Inflammatory macrophage treated with lipopolysaccharide for 1 hour (primary cell): Measurements from ENCODE around the gene TOMM34.

Experiments
- DNase-seq, 2 donors: peaks; one replicate each; pipeline ENCODE4 v3.0.0-alpha.2; 2020 to 2022

TOMM34 gene

DNA sequence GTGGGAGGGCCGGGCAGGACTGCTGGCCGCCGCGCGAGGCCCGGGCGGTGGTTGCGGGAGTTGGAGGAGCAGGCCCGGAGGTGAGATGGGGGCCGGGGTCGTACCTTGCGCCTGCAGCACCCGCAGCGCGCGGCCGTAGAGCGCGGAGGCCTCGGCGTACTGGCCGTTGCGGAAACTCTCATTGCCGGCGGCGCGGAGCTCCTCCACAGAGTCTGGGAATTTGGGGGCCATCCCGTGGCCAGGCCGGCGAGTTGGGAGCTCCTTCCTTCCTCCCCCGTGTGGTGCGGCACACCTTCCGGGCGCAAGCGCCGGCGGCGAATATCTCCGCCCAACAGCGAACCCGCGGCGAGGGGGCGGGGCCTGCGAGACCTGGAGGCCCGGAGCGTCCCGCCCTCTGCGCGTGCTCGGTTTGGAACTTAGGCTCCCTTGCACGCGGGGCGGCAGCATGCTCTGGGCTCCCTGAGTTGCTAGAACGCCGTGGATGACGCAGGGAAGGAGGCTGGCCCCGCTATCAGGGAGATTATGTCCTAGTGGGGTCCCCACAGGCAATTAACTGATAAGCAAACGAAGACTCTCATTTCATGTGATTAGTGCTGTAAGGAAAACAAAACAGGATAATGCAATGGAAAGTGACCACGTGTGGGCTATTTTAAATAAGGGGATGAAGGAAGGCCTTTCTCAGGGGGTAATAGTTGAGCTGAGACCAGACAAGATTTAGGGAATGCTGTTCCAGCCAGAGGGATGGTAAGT, at the start of gene TOMM34:
Gene TOMM34, minus strand, starts transcription at position 295 of the 750 bp plus-strand sequence. Its CDS starts 64 bp downstream, at position 231.
- DNase-seq: peak; percentile 88

GRCh38 chr20:45008521-45009049, 48.4 kb upstream of the TOMM34 start:
- DNase-seq: no peak

DNA sequence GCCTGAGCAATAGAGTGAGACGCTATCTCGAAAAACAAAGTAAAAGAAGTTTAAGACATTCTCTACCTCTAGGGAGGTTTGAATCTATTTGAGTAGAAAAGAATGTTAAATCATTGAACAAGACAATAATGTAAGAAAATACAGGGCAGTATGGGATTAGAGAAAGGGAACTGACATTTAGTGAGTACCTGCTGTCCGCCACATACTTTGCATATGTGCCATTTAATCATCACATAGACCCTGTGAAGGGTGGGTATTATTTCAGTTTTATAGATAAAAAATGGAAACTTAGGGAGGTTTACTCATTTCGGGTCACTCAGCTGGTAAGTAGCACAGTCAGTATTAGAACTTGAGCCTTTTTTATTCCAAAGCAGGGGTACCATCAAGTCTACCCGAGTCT, 37.5 kb upstream of the TOMM34 start:
- no peak for DNase-seq

- no peak for DNase-seq
Observed at GRCh38 chr20:44997171-44997570, 37.0 kb upstream of the TOMM34 start.

DNA sequence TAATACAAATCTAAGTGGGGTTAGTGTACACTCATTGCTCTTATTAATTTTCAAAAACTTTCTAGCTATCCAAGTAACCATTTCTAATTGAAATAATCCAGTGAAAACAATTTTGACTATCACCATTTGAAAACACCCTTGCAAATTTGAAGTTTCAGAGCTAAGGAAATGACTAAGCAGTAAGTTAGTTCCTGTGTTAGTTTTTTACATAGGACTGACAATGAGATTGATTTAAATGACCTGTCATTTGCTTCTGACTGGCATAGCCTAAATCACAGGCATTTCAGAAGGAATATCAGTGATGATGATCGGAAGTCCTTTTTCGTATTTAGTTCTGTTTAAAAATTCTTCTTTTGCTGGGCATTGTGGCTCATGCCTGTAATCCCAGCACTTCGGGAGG, 33.1 kb upstream of the TOMM34 start:
- peak; percentile 34 to 41 for DNase-seq

DNA sequence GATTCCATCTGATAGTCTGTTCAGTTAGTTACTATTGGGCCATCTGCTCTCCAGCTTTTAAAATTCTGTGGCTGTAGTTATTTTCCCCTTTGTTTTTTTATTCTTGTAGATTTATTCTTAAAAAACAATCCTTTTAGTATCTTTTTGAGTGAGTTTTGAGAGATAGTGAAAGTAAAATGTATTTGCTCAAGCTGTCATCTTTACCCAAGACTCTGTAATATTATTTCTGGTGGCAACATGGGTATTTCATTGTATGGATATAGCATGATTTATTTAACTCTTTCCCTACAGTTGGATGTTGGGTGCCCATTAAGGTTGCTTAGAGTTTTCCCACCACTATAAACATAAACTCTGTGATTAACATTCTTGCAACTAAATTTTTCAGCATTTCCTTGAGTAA, 30.8 kb upstream of the TOMM34 start:
- DNase-seq: no peak

GRCh38 chr20:44990425-44990824, 30.2 kb upstream of the TOMM34 start:
- DNase-seq: peak; percentile 36 to 42

DNA sequence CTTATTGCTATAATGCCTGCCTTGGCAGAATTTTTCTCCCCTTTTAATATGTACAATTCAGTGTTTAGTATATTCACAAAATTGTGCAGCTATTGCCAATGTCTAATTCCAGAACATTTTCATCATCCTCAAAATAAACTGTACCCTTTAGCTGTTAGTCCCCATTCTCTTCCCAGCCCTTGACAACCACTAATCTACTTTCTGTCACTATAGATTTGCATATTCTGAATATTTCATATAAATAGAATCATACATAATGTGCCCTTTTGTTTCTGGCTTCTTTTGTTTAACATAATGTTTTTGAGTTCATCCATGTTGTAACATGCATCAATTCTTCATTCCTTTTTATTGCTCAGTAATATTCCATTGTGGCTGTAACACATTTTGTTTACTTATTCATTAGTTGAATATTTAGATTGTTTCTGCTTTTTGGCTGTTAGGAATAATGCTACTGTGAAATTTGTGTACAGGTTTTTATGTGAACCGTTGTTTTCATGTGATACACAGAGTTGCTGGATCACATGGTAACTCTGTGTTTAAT, 28.5 kb upstream of the TOMM34 start:
- DNase-seq: no peak

DNA sequence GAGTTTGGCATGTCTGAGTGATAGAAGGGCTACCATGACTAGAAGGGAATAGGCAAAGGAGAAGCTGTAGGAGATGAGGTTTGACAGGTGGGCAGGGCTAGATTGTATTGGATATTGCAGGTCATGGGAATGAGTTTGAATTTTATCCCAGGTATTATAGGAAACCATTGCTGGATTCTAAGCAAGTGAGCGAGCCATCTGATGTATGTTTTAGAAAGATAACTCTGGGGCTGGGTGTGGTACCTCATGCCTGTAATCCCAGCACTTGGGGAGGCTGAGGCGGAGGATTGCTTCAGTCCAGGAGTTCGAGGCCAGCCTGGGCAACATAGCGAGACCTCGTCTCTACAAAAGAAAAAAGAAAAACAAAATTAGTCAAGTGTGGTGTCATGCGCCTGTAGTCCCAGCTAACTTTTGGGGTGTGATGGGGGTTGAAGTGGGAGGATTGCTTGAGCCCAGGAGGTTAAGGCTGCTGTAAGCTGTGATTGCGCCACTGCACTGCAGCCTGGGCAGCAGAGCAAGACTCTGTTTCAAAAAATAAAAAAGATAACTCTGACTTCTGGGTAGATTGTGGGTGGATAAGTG, 23.0 kb upstream of the TOMM34 start:
- DNase-seq: no peak

- no peak for DNase-seq
Observed at GRCh38 chr20:44981736-44982406, 21.7 kb upstream of the TOMM34 start.

GRCh38 chr20:44979090-44979621, 19.0 kb upstream of the TOMM34 start:
- peak; percentile 87 to 88 for DNase-seq

GRCh38 chr20:44976698-44977097, 16.5 kb upstream of the TOMM34 start:
- no peak for DNase-seq

DNA sequence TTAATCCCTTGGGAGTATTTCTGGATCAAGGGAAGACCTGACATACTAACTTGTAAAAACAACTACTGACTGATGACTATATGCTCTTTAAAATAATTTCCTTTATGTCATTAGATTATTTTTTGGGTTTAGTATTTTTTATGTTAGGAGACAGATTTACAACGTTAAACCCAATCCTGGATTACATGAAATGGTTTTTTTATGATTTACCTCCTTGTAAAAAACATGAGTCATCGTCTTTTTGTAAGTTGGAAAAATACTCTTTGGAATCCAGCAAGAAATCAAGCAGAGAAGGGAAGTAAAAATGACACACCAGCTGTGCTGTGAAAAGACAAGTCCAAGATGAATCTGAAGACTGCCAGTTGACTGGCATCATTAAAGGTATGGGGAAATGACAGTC, 12.9 kb upstream of the TOMM34 start:
- DNase-seq: no peak

DNA sequence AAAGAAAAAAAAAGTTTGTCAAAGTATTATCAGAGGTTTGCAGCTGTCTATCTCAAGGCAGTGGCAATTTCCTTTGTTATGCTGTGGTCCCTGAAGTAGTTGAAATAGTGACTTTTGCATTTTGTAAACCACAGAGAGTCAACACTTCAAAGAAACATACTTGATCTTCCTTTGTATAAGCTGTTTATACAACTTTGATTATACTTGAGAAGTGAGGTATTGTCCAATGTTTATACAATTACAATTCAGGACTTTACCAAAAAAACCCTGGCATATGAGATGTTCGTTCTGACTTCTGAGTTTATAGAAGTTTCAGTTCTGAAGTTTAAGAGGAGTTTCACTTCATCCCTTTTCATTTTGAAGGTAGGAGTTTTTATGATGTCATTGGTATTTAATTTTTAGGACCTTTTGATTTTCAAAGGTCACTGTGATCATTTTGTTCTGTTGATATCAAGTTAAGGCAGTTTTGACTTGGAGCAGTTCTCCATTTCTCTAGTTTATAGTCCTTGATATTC, 10.1 kb upstream of the TOMM34 start:
- peak; percentile 45 to 56 for DNase-seq

- peak in 1 of 2 donors; percentile 28 for DNase-seq
Observed at GRCh38 chr20:44969300-44969894, 9.2 kb upstream of the TOMM34 start.

GRCh38 chr20:44967207-44967807, 7.1 kb upstream of the TOMM34 start:
- peak; percentile 55 to 61 for DNase-seq

- peak; percentile 94 to 98 for DNase-seq
Observed at GRCh38 chr20:44966030-44966961, 6.1 kb upstream of the TOMM34 start, which contains the start of gene STK4. TSS of gene STK4 (plus strand) at chr20:44966512. CDS start at chr20:44966569, 57 bp downstream.

DNA sequence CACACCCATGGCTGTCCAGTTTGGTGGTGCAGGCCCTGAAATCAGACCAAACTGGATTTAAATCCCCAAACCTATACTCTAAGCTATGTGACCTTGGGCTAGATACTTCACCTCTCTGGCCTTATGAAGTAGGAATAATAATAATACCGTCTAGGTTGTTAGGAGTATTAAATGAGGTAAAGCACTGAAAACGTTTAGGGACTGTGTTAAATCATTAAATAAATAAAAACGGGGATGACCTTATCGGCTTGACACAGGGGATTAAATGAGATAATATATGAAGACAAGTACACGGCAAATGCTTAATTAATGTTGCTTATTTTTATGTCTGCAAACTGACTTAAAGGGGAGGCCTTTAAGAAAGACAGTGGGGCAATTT, 5.4 kb upstream of the TOMM34 start:
- DNase-seq: no peak

- no peak for DNase-seq
Observed at GRCh38 chr20:44963325-44964215, 3.4 kb upstream of the TOMM34 start.

DNA sequence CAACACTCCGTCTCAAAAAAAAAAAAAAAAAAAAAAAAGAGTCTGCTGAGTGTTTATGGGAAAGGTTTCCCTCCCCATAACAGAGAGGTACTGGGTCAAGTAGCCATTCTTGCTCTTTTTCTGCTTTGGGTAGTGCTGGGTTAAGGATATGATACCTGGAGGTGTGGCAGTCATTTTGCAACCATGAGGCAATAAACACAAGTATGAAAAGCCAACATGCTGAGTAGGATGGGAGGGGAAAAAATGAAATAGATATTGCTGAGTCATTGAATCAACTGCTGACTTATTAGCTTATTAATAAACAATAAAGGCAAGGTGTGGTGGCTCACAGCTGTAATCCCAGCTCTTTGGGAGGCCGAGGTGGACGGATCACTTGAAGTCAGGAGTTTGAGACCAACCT, 2.3 kb upstream of the TOMM34 start:
- DNase-seq: no peak
